Activated CD4-positive, CD25-positive, alpha-beta regulatory T cell treated with anti-CD3 and anti-CD28 coated beads, Interleukin-2, amount 50 U/mL, for 16 hours (primary cell): ENCODE results near the gene RXFP4.
"Not testable (repeated sequence)": the region's sequence is repeated elsewhere in the genome, so short reads cannot be mapped to it uniquely, and the experiment has no call there.

Experiments used
- DNase-seq: peaks from one replicate; pipeline ENCODE4 v3.0.0-alpha.2; 2020; ENCODE audit warnings: low read depth, low spot score

RXFP4 gene

DNA sequence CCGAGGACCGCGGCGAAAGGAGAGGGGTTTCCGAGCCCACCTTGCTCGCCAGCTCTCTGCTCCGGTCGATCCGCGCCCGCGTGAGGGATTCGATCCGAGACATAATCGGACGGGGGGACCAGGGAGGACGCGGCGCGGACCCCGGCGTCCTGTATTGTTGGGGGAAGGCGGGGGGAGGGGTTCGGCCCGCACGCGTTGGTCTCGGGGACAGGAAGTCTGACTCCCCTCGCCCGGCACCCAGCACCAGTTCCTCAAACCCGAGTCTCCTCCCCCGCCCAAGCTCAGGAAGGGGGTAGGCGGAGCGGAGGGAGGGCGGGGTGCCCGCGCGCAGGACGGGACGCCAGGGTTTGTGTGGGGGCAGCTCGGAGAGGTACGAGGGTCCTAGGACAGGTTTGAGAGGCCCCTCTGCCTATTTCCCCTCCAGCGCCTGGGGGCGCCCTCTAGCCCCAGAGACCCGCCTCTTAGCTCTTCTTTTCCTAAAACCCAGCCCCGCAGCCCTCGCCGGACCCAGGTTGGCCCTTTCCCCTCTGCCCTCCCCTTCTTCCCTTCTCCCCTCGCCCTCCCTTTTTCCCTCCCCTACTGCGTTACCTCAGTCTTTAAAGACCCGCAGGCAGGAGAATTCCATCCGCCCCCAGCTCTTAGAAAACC lies 37.0 kb downstream of the RXFP4 start, which contains the start of gene ARHGEF2:
TSS of gene ARHGEF2 (minus strand) at position 223 of the 648 bp plus-strand sequence. CDS start at position 103, 120 bp downstream.
- peak; percentile 44 for DNase-seq

- DNase-seq = no peak
These were observed 37.6 kb downstream of the RXFP4 start for GRCh38 chr1:155978973-155979429.

- no peak for DNase-seq
These were observed 38.3 kb downstream of the RXFP4 start for GRCh38 chr1:155979597-155980343.

DNA sequence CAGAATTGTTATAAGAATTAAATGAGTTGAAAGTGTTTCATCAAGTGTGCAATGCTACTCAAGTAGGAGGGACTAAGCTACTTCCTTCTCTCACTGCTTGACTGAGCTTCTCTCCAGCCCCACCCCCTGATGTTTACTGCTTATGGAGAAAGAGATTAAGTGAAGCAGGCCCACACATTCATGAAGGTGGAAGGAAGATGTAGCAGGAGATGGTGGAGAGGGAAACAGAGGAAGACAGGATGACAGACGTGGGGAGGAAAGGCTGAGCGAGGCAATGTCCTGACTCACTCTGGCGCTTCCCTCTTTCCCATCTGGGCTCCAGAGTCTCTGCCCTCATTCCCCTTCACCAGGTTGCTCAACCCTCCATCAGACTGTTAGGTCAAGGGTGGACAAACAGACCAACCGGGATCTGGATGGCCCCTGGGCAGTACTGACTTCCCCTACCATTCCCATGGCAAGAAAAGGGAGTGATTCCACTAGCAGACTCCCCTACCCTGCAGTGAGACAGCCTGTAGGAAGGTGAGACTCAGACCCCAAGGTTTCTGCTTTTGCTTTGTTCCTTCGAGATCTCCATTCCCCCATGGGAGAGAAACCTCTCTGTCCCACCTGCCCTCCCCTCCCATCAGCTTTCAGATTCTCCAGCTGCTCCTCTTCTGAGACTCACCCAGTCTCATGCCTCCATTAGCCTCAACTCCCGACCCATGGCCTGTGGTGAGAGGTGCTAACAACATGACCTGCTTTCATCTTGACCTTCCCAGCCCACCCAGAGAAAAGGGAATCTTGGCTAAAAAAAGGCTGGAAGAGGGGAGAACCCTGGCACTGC lies 40.0 kb downstream of the RXFP4 start:
- DNase-seq = no peak

- DNase-seq = no peak
These were observed 40.7 kb downstream of the RXFP4 start for GRCh38 chr1:155982106-155982505.

DNA sequence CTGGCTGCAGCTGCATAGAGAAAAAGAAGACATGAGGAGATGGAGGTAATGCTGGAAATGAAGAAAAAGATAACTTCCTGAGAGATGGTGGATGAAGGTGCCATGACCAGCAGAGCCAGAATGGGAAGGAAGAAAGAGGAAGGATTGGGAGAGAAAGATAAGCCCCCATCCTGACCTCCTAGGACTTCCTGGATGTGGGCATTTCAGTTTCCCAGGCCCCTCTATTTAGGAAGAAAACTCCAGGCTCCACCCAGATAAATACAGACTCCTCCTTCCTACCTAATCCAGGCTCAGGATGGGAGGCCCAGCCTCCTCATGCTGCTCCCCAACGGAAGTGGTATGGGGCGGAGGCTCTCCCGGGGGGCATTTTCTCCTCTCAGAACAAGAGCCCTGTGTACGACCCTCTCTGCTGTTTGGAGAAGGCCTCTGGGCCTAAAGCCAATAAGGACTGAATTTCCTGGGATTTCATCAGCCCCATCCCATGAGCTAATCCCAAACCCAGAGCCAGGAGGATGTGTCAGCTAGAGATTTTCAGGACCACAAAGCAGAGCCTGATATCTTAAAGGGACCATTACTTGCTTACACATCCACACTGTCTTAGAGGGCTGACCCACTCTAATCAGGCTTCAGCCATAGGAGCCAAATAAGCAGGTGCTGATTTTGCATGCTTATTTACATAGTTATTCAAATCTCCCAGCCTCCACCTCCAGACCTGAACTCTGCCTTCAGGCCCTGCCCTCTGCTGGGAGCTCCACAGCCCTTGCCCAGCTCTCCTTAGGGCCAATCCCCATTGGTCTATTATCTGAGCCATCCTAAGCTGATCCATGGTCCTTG lies 42.0 kb downstream of the RXFP4 start:
- no peak for DNase-seq

DNA sequence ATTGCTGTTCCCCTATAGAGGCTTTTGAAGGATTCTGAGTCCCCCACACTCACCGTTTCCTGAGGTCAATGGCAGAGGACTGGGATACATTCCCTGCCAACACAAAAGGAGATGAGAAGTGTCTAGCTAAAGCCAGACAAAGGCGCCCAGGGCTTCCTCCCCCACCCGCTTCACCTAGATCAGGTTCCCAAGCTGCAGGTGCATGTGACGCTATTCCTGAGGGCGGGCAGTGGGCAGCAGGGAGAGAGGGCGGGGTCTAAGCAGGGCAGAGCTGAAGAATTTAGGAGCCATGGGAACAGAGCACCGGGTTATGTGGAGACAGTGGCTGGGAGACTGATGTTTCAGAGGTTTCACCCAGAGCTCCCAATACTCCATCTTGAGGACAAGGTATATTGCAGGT lies 42.9 kb downstream of the RXFP4 start:
- no peak for DNase-seq

DNA sequence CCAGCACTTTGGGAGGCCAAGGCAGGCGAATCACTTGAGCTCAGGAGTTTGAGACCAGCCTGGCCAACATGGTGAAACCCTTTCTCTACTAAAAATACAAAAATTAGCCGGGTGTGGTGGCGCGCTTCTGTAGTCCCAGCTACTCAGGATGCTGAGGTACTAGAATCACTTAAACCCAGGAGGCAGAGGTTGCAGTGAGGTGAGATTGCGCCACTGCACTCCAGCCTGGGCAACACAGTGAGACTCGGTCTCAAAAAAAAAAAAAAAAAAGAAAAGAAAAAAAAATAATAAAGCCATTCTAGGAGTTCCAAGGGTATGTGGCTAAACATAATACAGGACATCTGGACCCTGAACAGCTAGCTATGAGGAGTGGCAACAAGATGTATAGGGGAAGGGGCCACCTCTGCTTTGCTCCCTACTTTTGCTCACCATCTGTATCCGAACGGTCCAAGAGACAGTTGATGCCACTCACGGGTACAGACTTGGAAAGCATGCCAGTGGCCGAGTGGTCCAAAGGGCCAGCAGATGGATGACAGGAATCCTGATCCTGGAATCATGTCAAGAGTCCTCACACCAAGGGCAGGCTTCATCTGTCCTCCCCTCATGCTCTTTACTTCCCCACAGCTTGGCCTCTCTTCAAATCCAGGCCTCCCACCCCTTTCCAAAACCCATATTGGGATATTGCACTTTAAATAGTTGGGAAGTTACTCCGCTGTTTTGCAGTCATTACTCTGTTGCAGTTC lies 43.6 kb downstream of the RXFP4 start:
- DNase-seq = not testable (repeated sequence)

DNA sequence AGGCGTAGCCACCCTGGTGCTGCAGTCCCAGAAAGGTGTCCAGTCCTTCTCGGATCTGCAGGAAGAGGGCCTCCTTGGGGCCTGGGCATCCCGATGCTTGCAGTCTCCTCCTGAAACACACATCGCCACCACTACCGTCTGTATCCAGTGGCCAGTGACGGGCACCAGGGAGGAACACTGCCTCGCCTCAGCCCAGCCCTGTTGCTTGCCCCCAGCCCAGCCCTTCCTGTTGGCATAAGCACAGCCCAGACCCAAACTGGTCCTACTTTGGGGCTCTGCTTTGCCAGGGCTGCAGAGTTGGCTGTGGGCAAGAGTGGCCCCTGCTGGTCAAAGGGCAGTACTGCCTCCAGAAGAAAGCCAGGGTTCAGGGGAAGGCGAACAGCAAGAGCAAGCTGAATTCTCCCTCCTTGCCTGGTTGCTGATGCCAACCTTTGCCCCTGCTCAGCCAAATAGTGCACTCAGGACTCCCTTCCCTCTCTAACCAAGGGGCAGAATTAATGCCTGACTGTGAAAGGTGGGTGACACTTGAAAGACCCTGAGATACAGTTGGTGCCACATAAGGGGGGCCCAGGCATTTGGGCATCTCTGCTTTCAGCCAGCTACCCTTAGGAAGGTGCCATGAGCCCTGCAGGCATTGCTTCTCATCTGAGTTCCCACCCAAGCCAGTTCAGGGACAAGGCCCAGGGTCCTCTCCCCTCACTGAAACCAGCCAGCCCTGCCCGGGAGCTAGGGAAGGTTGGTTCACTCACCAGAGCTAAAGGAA lies 48.0 kb downstream of the RXFP4 start:
- DNase-seq = peak; percentile 51

- no peak for DNase-seq
These were observed 48.7 kb downstream of the RXFP4 start for GRCh38 chr1:155990005-155990739.
